ENCODE results near the gene FIGNL2.
"Not testable (repeated sequence)": the region's sequence is repeated elsewhere in the genome, so short reads cannot be mapped to it uniquely, and the experiment has no call there.

The FIGNL2 gene

GRCh38 chr12:51833448-51834227 lies 14.9 kb downstream of the FIGNL2 start:
- no peak for DNase-seq

- DNase-seq: no peak
Observed at GRCh38 chr12:51832354-51833107, 16.0 kb downstream of the FIGNL2 start.

GRCh38 chr12:51831817-51832216 lies 16.7 kb downstream of the FIGNL2 start:
- DNase-seq: not testable (repeated sequence)

GRCh38 chr12:51829641-51830040 lies 18.9 kb downstream of the FIGNL2 start:
- no peak for DNase-seq

- DNase-seq: no peak
Observed at GRCh38 chr12:51829011-51829481, 19.5 kb downstream of the FIGNL2 start.

- DNase-seq: no peak
Observed at GRCh38 chr12:51827925-51828818, 20.3 kb downstream of the FIGNL2 start.

GRCh38 chr12:51826881-51827280 lies 21.6 kb downstream of the FIGNL2 start:
- DNase-seq: no peak

GRCh38 chr12:51825216-51825615 lies 23.3 kb downstream of the FIGNL2 start:
- no peak for DNase-seq

GRCh38 chr12:51823875-51824565 lies 24.5 kb downstream of the FIGNL2 start:
- peak; percentile 74 for DNase-seq

GRCh38 chr12:51822956-51823355 lies 25.6 kb downstream of the FIGNL2 start:
- DNase-seq: no peak

GRCh38 chr12:51822261-51822616 lies 26.3 kb downstream of the FIGNL2 start:
- no peak for DNase-seq

GRCh38 chr12:51821440-51822260 lies 26.9 kb downstream of the FIGNL2 start:
- no peak for DNase-seq

GRCh38 chr12:51820526-51821439 lies 27.7 kb downstream of the FIGNL2 start:
- peak; percentile 85 for DNase-seq

GRCh38 chr12:51819736-51820525 lies 28.6 kb downstream of the FIGNL2 start:
- peak; percentile 44 for DNase-seq

GRCh38 chr12:51818566-51819300 lies 29.8 kb downstream of the FIGNL2 start:
- no peak for DNase-seq

GRCh38 chr12:51818086-51818485 lies 30.4 kb downstream of the FIGNL2 start:
- no peak for DNase-seq

GRCh38 chr12:51817027-51817953 lies 31.2 kb downstream of the FIGNL2 start:
- no peak for DNase-seq

GRCh38 chr12:51815571-51815970 lies 32.9 kb downstream of the FIGNL2 start:
- DNase-seq: no peak

All from NCI-H774 (cell line).